GM06990 (cell line): Measurements from ENCODE around the gene OPCML.

Source experiments
- DNase-seq: peaks from one replicate; pipeline ENCODE4 v3.0.0-alpha.2; 2011; ENCODE audit not compliant: insufficient read length; ENCODE audit errors: extremely low read depth
- H3K27me3 ChIP-seq: replicated peaks from 2 replicates; pipeline ENCODE4 v1.6.0; 2011; ENCODE audit warnings: low read length; ENCODE audit not compliant: control insufficient read depth, insufficient read depth
- H3K36me3 ChIP-seq: 2 replicates; pipeline ENCODE4 v1.5.1; 2011; ENCODE audit warnings: low read length; ENCODE audit not compliant: control insufficient read depth, insufficient read depth
- H3K4me3 ChIP-seq: replicated peaks from 2 replicates; pipeline ENCODE4 v1.5.1; 2011; ENCODE audit warnings: low read depth, mild to moderate bottlenecking, control low read depth, low read length
- TF ChIP-seq, protein P1 (sequence below): IDR thresholded peaks from 2 replicates; pipeline ENCODE4 v1.5.1; 2011; ENCODE audit warnings: low read length, control low read depth, mild to moderate bottlenecking, inconsistent platforms; ENCODE audit not compliant: insufficient read depth, poor library complexity, severe bottlenecking

Gene OPCML

DNA sequence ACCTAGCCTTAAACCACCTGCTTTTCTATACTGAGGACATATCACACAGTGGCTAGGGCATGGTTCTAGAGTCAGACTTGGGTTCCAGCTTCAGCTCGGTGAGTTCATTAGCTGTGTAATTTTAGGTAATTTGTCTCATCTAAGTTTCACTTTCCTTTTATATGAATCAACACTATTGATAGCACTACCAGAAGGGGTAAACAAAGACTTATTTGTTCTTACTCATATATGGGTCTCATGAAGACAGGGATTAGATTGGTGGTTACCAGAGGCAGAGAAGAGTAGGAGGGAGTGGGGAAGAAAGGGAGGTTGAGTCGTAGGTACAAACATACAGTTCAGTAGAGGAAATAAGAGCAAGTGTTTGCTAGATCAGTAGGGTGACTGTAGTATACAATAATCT, 924.7 kb downstream of the OPCML start:
- H3K27me3 ChIP-seq, result no peaks in the 10 kb centered on the region
- TF ChIP-seq, protein P1, sequence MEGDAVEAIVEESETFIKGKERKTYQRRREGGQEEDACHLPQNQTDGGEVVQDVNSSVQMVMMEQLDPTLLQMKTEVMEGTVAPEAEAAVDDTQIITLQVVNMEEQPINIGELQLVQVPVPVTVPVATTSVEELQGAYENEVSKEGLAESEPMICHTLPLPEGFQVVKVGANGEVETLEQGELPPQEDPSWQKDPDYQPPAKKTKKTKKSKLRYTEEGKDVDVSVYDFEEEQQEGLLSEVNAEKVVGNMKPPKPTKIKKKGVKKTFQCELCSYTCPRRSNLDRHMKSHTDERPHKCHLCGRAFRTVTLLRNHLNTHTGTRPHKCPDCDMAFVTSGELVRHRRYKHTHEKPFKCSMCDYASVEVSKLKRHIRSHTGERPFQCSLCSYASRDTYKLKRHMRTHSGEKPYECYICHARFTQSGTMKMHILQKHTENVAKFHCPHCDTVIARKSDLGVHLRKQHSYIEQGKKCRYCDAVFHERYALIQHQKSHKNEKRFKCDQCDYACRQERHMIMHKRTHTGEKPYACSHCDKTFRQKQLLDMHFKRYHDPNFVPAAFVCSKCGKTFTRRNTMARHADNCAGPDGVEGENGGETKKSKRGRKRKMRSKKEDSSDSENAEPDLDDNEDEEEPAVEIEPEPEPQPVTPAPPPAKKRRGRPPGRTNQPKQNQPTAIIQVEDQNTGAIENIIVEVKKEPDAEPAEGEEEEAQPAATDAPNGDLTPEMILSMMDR, result no peak
- no peak for DNase-seq
- H3K4me3 ChIP-seq, result no peak overlapping the region
- no peaks in the 10 kb centered on the region for H3K36me3 ChIP-seq

- H3K27me3 ChIP-seq, result no peaks in the 10 kb centered on the region
- no peak overlapping the region for H3K4me3 ChIP-seq
- TF ChIP-seq, protein P1, result no peak
- DNase-seq, result no peak
- no peaks in the 10 kb centered on the region for H3K36me3 ChIP-seq
Measured at GRCh38 chr11:132605825-132606570, 926.3 kb downstream of the OPCML start.

DNA sequence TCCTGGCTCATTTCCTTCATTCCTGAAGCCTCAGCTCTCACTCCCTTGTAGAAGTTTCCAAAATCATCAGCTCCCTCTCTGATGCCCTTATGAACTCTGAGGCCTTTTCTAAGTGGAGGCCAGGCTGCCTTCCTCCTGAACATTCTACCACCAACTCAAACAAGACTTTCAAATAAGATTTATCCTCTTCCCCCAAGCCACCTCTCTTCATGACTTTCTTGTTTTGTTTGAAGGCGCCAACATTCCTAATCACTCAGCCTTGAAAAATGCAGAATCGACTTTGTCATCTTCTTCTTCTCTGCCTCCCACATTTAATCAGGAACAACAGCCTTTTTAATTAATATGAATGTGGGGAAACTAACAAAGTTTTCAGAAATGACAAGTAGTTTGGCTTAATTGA, 927.9 kb downstream of the OPCML start:
- TF ChIP-seq, protein P1, result no peak
- no peaks in the 10 kb centered on the region for H3K27me3 ChIP-seq
- DNase-seq, result no peak

DNA sequence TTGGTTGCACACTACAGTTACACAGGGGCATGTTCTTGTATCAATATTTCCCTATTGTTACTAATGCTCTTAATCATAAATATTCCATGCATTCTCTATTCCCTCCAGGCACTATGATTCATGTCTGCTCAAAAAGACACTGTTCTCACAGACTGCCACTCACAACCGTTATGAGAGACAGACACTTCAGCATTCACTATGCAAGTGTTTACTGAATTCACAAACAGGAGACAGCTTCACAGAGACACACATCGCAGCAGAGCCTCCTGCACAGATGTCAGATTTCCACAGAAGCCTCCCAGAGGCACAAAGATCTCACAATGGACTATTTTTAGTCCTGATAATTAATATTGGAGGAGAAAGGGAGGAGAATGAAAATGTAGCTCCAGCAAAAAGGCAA, 930.4 kb downstream of the OPCML start:
- no peaks in the 10 kb centered on the region; the same call in 1 of the 2 replicates for H3K27me3 ChIP-seq
- TF ChIP-seq, protein P1, result no peak
- DNase-seq, result no peak
- no peaks in the 10 kb centered on the region for H3K36me3 ChIP-seq
- H3K4me3 ChIP-seq, result no peak overlapping the region

More for the DNA sequence above, 927.9 kb downstream of the OPCML start:
- no peak overlapping the region for H3K4me3 ChIP-seq
- H3K36me3 ChIP-seq, result no peaks in the 10 kb centered on the region

GRCh38 chr11:132595711-132596134, 936.6 kb downstream of the OPCML start:
- TF ChIP-seq, protein P1, result no peak

GRCh38 chr11:132595246-132595645, 937.1 kb downstream of the OPCML start:
- no peaks in the 10 kb centered on the region; the same call in 1 of the 2 replicates for H3K27me3 ChIP-seq

More at GRCh38 chr11:132595711-132596134, 936.6 kb downstream of the OPCML start:
- no peak for DNase-seq
- Histone ChIP-seq H3K4me3 (no peak overlapping the region), H3K36me3 (no peaks in the 10 kb centered on the region), H3K27me3 (no peaks in the 10 kb centered on the region; the same call in 1 of the 2 replicates)

More at GRCh38 chr11:132595246-132595645, 937.1 kb downstream of the OPCML start:
- no peak overlapping the region for H3K4me3 ChIP-seq
- H3K36me3 ChIP-seq, result no peaks in the 10 kb centered on the region
- TF ChIP-seq, protein P1, result no peak
- DNase-seq, result no peak
